HEK293 (cell line): ENCODE results near the gene TAF15.

Experiments used
- AEBP2 ChIP-seq: fragments of 450-650 bp; formaldehyde crosslinking; IDR thresholded peaks from 2 replicates; pipeline ENCODE4 v1.5.1; 2016; ENCODE audit warnings: missing biosample characterization, missing genetic modification characterization, borderline replicate concordance
- BCL11A ChIP-seq: fragments of 450-650 bp; formaldehyde crosslinking; IDR thresholded peaks from 2 replicates; pipeline ENCODE4 v1.5.1; 2016; ENCODE audit warnings: low read depth, missing biosample characterization, missing genetic modification characterization
- ELK4 ChIP-seq: IDR thresholded peaks from 2 replicates; pipeline ENCODE4 v1.6.1; 2011; ENCODE audit warnings: mild to moderate bottlenecking, low read depth, low read length, borderline replicate concordance
- FEZF1 ChIP-seq: fragments of 450-650 bp; formaldehyde crosslinking; IDR thresholded peaks from 2 replicates; pipeline ENCODE4 v1.5.1; 2016; ENCODE audit warnings: missing biosample characterization, missing genetic modification characterization
- HOXD13 ChIP-seq: sonication (generic); formaldehyde crosslinking; IDR thresholded peaks from 2 replicates; pipeline ENCODE4 v1.8.0; 2022; ENCODE audit warnings: missing genetic modification reagents, borderline replicate concordance
- IKZF3 ChIP-seq: fragments of 450-650 bp; IDR thresholded peaks from 2 replicates; pipeline ENCODE4 v1.5.0; 2018; ENCODE audit warnings: missing biosample characterization, mild to moderate bottlenecking, missing genetic modification characterization, moderate library complexity
- MZF1 ChIP-seq: fragments of 450-650 bp; formaldehyde crosslinking; IDR thresholded peaks from 2 replicates; pipeline ENCODE4 v1.5.1; 2017; ENCODE audit warnings: missing biosample characterization, missing genetic modification characterization, borderline replicate concordance
- OSR2 ChIP-seq: fragments of 450-650 bp; formaldehyde crosslinking; IDR thresholded peaks from 2 replicates; pipeline ENCODE4 v1.5.1; 2016; ENCODE audit warnings: missing biosample characterization, missing genetic modification characterization
- OVOL3 ChIP-seq: fragments of 450-650 bp; formaldehyde crosslinking; IDR thresholded peaks from 2 replicates; pipeline ENCODE4 v1.5.1; 2016; ENCODE audit warnings: missing biosample characterization, missing genetic modification characterization
- PRDM2 ChIP-seq: fragments of 450-650 bp; formaldehyde crosslinking; IDR thresholded peaks from 2 replicates; pipeline ENCODE4 v1.5.1; 2016; ENCODE audit warnings: missing biosample characterization, missing genetic modification characterization, borderline replicate concordance
- SP7 ChIP-seq: fragments of 450-650 bp; formaldehyde crosslinking; IDR thresholded peaks from 2 replicates; pipeline ENCODE4 v1.5.1; 2016; ENCODE audit warnings: missing biosample characterization, missing genetic modification characterization
- TRIM28 ChIP-seq: IDR thresholded peaks from 2 replicates; pipeline ENCODE4 v1.6.1; 2011; ENCODE audit warnings: low read length, control low read depth, borderline replicate concordance
- ZBTB8A ChIP-seq: fragments of 450-650 bp; formaldehyde crosslinking; IDR thresholded peaks from 2 replicates; pipeline ENCODE4 v1.5.1; 2016; ENCODE audit warnings: missing biosample characterization, missing genetic modification characterization
- ZFP37 ChIP-seq: fragments of 450-650 bp; formaldehyde crosslinking; IDR thresholded peaks from 2 replicates; pipeline ENCODE4 v1.5.1; 2016; ENCODE audit warnings: missing biosample characterization, missing genetic modification characterization
- ZNF10 ChIP-seq: fragments of 450-650 bp; formaldehyde crosslinking; IDR thresholded peaks from 2 replicates; pipeline ENCODE4 v1.5.1; 2017; ENCODE audit warnings: missing biosample characterization, missing genetic modification characterization
- ZNF133 ChIP-seq: fragments of 450-650 bp; formaldehyde crosslinking; IDR thresholded peaks from 2 replicates; pipeline ENCODE4 v1.5.1; 2016; ENCODE audit warnings: missing biosample characterization, missing genetic modification characterization
- ZNF169 ChIP-seq: fragments of 450-650 bp; formaldehyde crosslinking; IDR thresholded peaks from 2 replicates; pipeline ENCODE4 v1.5.1; 2016; ENCODE audit warnings: missing biosample characterization, missing genetic modification characterization
- ZNF175 ChIP-seq: fragments of 450-650 bp; formaldehyde crosslinking; IDR thresholded peaks from 2 replicates; pipeline ENCODE4 v1.5.1; 2016; ENCODE audit warnings: missing biosample characterization, missing genetic modification characterization
- ZNF37A ChIP-seq: fragments of 450-650 bp; IDR thresholded peaks from 2 replicates; pipeline ENCODE4 v1.5.1; 2018; ENCODE audit warnings: missing biosample characterization, missing genetic modification characterization
- ZNF394 ChIP-seq: fragments of 450-650 bp; formaldehyde crosslinking; IDR thresholded peaks from 2 replicates; pipeline ENCODE4 v1.5.1; 2016; ENCODE audit warnings: missing biosample characterization, missing genetic modification characterization, mild to moderate bottlenecking, moderate library complexity, borderline replicate concordance
- ZNF433 ChIP-seq: fragments of 450-650 bp; formaldehyde crosslinking; IDR thresholded peaks from 2 replicates; pipeline ENCODE4 v1.5.1; 2016; ENCODE audit warnings: missing biosample characterization, missing genetic modification characterization, low read depth
- ZNF473 ChIP-seq: fragments of 450-650 bp; formaldehyde crosslinking; IDR thresholded peaks from 2 replicates; pipeline ENCODE4 v1.5.1; 2017; ENCODE audit warnings: missing biosample characterization, missing genetic modification characterization
- ZNF48 ChIP-seq: fragments of 450-650 bp; formaldehyde crosslinking; IDR thresholded peaks from 2 replicates; pipeline ENCODE4 v1.5.1; 2016; ENCODE audit warnings: missing biosample characterization, missing genetic modification characterization
- ZNF558 ChIP-seq: fragments of 450-650 bp; formaldehyde crosslinking; IDR thresholded peaks from 2 replicates; pipeline ENCODE4 v1.5.1; 2016; ENCODE audit warnings: missing biosample characterization, missing genetic modification characterization
- ZNF561 ChIP-seq: fragments of 450-650 bp; IDR thresholded peaks from 2 replicates; pipeline ENCODE4 v1.5.1; 2018; ENCODE audit warnings: missing biosample characterization, missing genetic modification characterization, borderline replicate concordance
- ZNF645 ChIP-seq: fragments of 450-650 bp; formaldehyde crosslinking; IDR thresholded peaks from 2 replicates; pipeline ENCODE4; 2016; ENCODE audit warnings: missing biosample characterization, missing genetic modification characterization
- ZNF677 ChIP-seq: fragments of 450-650 bp; IDR thresholded peaks from 2 replicates; pipeline ENCODE4 v1.5.0; 2018; ENCODE audit warnings: missing biosample characterization, mild to moderate bottlenecking, missing genetic modification characterization, moderate library complexity
- ZNF692 ChIP-seq: fragments of 450-650 bp; formaldehyde crosslinking; IDR thresholded peaks from 2 replicates; pipeline ENCODE4 v1.5.1; 2016; ENCODE audit warnings: missing biosample characterization, missing genetic modification characterization
- ZNF76 ChIP-seq: fragments of 450-650 bp; formaldehyde crosslinking; IDR thresholded peaks from 2 replicates; pipeline ENCODE4; 2016; ENCODE audit warnings: low read depth, missing biosample characterization, missing genetic modification characterization, borderline replicate concordance

Gene TAF15

GRCh38 chr17:35795007-35795870 lies 14.0 kb upstream of the TAF15 start, which contains the start of gene MMP28 (continued):
- TF ChIP-seq MZF1 (tag by site-specific recombination) (no peak), ZNF692 (peak; percentile 92), BCL11A (tag by site-specific recombination) (no peak), OSR2 (tag by site-specific recombination) (peak; percentile 91), HOXD13 (CRISPR knock-in tag) (no peak), ZNF558 (tag by site-specific recombination) (no peak), AEBP2 (tag by site-specific recombination) (no peak), FEZF1 (tag by site-specific recombination) (no peak), ZNF37A (tag by site-specific recombination) (no peak), ZNF169 (no peak), SP7 (tag by site-specific recombination) (peak; percentile 35; the same call in 1 of the 2 replicates), ZNF473 (tag by site-specific recombination) (no peak), ZBTB8A (tag by site-specific recombination) (peak; percentile 73), TRIM28 (no peak), ZNF76 (tag by site-specific recombination) (peak; percentile 47; the same call in 1 of the 2 replicates), ELK4 (no peak), OVOL3 (no peak), ZNF394 (tag by site-specific recombination) (no peak), ZNF677 (tag by site-specific recombination) (no peak), ZNF10 (peak; percentile 54; the same call in 1 of the 2 replicates), ZFP37 (tag by site-specific recombination) (no peak), ZNF48 (tag by site-specific recombination) (no peak), PRDM2 (tag by site-specific recombination) (no peak), ZNF561 (tag by site-specific recombination) (peak; percentile 48; the same call in 1 of the 2 replicates), ZNF645 (no peak), ZNF133 (tag by site-specific recombination) (no peak), ZNF175 (no peak), IKZF3 (no peak), ZNF433 (tag by site-specific recombination) (no peak)
